ENCODE measurements around the gene PHF2.

Gene PHF2

DNA sequence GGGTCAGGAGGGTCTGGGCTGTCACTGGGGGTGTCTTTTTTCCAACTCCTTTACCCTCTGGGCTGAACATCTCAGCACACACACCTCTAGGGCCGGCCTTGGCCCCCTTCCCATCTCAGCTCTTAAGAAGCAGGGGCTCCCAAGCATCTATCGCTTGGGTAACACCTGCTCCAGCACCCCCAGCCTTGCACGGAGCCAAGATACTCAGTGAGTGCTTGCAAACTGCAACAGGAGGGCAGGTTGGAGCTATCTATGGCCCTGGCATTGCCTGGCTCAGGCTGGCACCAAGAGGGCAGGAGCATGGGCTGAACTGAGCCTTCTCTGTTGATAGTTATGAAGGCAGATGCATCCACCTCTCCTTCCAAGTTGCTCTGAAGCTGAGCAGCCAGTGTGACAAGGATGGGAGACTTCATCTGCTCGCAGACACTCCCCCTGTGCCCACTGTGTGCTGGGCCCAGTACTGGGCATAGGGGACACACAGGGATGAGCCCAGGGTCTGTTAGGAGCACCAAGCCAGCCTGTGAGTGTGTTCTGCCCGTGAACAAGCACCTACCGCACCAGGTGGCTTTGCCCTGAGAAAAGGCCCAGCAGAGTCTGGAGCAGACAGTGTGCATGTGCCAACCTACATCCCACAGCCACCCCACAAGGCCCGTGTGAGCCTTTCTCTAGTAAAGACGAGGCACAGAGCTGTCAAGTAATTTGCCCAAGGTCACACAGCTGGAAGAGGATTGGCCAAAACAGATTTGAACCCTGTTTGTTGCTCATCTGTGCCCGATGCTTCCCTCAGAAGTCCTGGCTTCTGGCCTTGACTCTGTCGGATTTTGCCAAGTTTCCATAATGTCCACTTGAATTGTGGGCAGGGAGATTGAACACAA lies 58.2 kb downstream of the PHF2 start:
- no peak for FAIRE-seq

DNA sequence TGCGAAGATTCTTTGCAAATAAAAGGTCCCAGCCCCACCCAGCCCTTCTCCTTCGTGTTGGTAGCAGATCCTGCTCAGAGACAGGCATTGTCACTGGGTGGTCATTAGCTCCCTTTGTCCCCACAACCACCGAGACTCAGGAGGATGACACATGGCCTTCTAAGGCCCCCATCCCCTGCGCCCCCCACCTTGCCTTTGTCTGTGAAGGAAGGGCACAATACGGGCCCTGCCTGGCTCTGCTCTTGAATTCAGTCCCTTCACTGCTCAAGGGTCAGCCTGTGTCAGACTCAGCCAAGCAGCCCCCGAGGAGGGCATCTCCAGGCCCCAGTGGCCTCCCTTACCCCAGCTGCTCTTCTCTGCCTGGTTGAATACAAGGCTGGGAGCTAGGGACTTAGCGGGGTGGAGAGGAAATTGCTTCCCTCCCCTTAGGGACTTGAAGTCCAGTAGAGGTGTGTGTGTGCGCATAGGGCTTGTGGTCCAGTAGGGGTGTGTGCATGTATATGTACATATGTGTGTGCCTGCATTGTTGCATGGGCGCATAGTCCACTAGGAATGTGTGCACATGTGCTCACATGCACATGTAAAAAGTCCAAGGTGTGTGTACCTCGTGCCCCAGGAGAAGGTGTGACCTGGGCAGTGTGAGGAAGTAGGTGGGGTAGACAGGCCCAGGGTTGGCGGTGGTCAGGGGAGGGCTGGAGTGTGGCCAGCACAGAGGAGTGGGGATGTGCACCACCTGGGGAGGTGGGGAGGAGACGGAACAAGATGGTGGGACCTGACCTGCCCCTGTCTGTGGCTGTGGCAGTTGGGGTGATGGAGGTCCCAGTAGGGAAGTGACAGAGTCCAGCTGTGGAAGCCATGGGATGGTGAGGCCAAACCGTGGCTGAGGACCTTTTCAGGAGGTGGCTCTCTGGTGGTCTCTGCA lies 59.1 kb downstream of the PHF2 start:
- FAIRE-seq: no peak

DNA sequence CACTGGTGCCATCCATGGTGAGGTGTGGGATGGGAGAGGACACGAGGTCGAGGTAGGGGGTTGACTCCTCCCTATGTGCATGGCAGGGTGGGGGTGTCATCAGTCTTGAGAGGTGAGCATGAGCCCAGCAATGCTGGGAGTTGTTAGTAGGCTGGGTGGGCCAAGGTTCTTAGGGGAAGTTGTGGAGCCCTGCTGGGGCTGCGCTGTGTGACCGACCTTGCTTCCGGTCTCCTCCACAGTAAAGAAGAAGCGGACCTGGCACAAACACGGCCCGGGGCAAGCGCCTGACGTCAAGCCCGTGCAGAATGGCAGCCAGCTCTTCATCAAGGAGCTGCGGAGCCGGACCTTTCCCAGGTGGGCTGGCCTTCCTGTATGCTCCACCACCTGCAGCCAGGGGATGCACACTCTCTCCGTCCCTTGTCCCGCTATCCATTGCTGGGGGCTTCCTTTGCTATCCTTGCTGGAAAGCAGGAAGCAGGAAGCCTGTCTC lies 59.8 kb downstream of the PHF2 start:
- FAIRE-seq: no peak

DNA sequence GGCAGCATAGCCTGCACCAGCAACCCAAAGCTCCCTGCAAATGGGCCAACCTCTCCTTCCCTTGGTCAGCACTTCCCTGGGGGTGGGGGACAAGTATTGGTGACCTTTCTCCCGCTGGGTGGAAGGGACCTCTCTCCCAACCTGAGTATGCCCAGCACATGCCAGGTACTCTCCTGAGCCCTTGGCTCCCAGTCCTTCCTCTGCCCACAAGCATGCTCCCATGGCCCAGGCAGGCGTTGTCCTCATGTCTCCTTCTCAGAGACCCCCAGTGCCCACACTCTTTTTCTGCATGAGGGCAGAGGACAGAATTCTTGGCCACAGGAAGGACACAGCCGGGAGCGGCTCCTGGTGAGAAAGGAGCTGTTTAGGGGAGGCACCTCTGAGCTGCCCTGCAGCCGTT lies 60.3 kb downstream of the PHF2 start:
- no peak for FAIRE-seq

GRCh38 chr9:93637886-93638285 lies 61.5 kb downstream of the PHF2 start:
- FAIRE-seq: no peak

DNA sequence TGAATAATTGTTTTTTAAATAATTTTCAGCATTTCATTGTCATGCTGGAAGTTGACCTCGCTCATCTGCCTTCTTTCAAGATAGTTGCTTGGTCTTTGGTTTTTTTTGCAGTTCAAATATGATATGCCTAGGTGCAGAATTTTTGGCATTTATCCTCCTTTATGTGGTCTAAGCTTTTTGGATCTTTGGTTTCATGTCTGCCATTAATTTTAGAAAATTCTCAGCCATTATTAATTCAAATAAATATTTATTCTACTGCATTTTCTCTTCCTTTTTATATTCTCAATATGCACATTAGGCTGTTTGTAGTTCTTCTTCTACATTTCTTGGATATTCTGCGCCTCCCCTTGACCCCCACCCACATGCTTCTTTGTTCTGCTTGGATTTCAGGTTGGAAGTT lies 63.6 kb downstream of the PHF2 start:
- no peak for FAIRE-seq

DNA sequence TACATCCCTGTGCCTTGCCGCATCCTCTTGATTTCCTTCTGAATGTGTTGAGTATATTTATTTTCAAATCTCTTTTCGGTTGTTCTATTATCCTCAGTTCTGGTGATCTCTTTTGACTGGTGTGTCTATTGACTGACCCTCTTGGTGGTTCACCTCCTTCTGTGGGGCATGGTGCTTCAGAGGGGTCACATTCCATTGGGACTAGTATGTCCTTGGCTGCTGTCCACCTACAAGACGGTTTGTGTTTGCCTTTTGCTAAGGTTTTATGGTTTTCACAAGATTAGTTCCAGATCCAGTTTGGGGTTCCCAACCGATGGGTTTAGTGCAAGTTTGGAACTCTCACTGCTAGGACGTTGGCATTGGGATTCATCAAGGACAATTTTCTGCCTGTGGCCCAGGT lies 66.6 kb downstream of the PHF2 start:
- no peak for FAIRE-seq

DNA sequence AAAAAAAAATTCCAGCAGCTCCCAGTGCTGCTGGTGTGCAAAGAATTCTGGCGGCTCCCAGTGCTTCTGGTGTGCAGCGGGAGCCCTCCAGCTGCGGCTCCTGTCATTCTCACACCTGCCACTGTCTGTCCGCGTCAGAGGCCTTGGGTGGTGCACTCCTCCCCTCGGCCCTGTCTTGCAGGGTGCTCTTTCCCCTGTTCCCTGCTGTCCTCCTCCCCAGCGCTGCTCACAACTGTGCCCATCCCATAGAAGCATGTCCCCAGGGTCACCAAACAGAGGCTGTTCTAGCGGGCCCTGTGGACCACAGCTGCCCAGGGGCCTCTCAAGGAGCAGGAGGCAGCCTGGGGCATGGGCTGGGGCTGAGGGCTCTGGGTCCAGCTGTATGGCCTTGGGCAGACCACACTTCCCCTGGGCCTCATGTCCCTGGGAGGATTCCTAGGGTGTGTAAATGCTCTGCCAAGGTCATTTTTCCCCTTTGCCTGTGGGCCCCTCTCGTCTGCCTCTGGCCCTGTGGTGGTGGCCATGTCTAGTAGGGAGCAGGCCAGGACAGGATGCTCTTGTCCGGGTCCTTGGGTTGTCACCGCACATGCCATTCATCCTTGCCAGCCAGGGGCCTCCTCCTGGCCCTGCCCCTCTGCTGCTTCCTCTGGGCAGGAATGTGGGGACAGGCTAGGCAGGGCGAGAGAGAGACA lies 68.2 kb downstream of the PHF2 start:
- no peak for FAIRE-seq

GRCh38 chr9:93645149-93645889 lies 68.9 kb downstream of the PHF2 start:
- FAIRE-seq: no peak

DNA sequence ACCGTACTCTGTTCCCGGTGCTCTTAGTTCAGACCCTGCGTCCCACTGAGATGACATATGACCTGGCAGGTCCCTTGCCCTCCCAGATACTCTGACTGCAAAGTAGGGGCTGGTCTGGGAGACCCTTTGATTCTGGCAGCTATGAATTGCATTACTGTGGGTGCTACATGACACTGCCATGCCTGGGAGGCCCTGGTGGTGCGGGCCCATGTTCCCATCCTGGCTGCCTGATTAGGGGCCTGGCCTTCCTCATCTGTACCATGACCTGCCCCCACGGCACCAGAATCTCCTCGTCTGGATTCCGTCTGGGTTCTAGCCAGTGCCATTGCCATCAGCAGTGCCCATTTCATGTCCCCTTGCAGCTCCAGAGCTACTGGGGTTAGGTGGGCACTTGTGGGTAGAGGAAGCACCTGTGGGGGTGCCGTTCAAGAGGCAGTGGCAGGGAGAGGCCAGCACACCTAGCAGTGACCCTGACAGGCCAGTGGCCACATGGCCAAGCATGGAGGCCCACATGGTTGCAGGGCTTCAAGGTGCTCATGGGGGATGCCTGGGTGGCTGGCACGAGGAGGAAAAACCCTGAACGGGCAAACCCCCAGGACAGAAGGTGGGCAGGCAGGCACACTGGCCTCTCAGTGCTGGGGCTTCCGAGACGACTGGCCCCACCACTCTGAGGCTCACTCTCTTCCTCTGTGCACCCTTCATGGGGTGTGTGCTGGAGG lies 69.7 kb downstream of the PHF2 start:
- no peak for FAIRE-seq

- no peak for FAIRE-seq
Observed at GRCh38 chr9:93646640-93647178, 70.3 kb downstream of the PHF2 start.

DNA sequence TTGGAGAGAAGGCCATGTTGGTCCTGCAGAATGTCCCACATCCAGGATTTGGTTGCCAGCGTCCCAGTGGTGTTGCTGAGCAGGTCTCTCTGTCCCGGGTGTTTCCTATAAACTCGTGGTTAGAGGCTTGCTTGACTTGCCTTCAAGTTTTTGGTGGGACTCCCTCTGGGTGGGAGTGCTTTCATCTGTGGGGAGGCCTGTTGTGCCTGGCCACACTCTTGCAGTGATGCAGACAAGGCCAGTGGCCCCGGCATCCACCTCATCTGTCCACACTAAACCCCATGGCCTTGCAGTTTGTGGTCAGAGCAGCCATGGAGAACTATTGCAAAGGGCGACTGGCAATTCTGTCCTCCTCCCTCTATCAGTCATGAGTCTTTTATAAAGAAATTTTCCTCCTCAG lies 71.8 kb downstream of the PHF2 start:
- FAIRE-seq: no peak

- FAIRE-seq: no peak
Observed at GRCh38 chr9:93648836-93649235, 72.5 kb downstream of the PHF2 start.

DNA sequence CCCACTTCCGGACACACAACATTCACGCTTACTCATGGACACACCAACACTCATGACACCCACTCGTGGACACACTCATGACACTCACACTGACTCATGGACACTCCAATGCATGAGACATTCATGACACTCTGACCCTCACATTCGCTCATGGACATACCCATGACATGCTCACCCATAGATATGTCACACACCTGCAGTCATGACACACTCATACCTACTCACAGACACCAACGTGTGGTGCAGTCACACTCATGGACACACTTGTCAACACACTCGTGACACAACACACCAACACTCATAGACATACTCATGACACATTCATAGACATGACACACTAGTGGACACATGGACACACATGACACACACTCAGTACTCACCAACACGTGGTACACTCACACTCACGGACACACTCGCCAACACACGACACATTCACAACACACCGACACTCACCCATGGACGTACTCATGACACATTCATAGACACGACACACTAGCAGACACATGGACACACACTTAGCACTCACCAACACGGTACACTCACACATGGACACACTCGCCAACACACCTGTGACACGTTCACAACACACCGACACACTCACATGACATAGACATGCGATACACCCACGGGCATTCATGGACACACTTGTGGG lies 73.4 kb downstream of the PHF2 start:
- FAIRE-seq: no peak

DNA sequence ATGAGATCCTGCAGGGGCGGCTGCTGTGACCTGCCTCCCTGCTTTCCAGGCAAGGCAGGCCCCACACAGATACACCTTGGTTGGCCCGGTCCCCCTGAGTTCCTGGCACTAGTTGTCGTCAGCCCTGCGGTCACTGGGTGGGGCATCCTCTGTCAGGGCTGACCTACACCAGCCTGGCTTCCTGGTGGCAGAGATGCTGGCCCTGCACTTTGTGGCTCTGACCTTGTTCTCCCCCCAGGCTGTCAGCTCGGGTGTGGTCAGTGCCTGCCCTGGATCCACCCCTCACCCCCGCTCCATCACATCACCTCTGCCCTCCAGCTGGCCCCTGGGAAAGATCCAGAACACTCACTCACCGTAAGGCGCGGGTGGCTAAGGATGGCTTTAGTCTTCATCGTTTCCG lies 74.1 kb downstream of the PHF2 start:
- FAIRE-seq: no peak

- no peak for FAIRE-seq
Observed at GRCh38 chr9:93651521-93651950, 75.2 kb downstream of the PHF2 start.

GRCh38 chr9:93652604-93653592 lies 76.5 kb downstream of the PHF2 start:
- FAIRE-seq: no peak

- no peak for FAIRE-seq
Observed at GRCh38 chr9:93653760-93654159, 77.4 kb downstream of the PHF2 start.

DNA sequence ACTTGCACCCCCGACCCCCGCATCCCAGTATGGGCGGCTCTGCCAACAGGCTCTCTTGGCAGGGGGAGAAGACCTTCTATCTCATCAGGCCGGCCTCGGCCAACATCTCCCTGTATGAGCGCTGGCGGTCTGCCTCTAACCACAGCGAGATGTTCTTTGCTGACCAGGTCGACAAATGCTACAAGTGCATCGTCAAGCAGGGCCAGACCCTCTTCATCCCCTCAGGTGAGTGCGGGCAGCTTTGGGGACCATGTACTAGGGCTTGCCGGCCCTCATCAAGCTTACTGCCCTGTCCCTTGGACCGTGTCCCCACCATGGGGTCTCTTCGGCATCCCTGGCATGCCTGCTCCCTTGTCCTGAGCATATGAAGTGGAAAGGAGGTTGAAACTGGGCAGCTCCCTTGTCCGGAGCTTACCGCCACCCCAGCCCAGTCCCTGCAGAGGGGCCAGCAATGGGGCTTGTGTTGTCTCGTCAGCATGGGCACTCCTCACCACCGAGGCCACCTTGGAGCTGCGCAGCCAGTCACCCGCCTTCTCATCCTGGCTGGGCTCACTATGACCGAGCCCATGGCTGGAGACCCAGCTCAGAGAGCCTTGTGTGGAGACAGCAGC lies 78.1 kb downstream of the PHF2 start:
- no peak for FAIRE-seq

All from islet of Langerhans (tissue), 1 donor.